ENCODE measurements around the gene STX8.
"Not testable (repeated sequence)": the region's sequence is repeated elsewhere in the genome, so short reads cannot be mapped to it uniquely, and the experiment has no call there.

STX8 gene

GRCh38 chr17:9598661-9599060, 23.0 kb upstream of the STX8 start:
- POLR2A ChIA-PET: no interaction called here
- no peak for TF ChIP-seq SUZ12 (IDR thresholded peaks at IDR 0.05)
- TF ChIP-seq ZNF384 (IDR thresholded peaks at IDR 0.05): no peak
- no peak for TF ChIP-seq HDGF (IDR thresholded peaks at IDR 0.05; ENCODE audit: borderline replicate concordance)
- no peak for TF ChIP-seq L3MBTL2 (conservative IDR thresholded peaks at IDR 0.05)
- TF ChIP-seq CTBP1 (IDR thresholded peaks at IDR 0.05; ENCODE audit: borderline replicate concordance): no peak
- no peak for TF ChIP-seq ELF4 (IDR thresholded peaks at IDR 0.05)
- TF ChIP-seq FOXA1 (IDR thresholded peaks at IDR 0.05): no peak
- TF ChIP-seq LEF1 (IDR thresholded peaks at IDR 0.05; ENCODE audit: borderline replicate concordance): no peak
- no peak for TF ChIP-seq TARDBP (IDR thresholded peaks at IDR 0.05)
- no peak for TF ChIP-seq FOXM1 (IDR thresholded peaks at IDR 0.05; ENCODE audit: borderline replicate concordance)
- TF ChIP-seq FOXK2 (IDR thresholded peaks at IDR 0.05): no peak
- no peak for TF ChIP-seq PKNOX1 (IDR thresholded peaks at IDR 0.05)
- CTCF ChIA-PET: no interaction called here
- DNase-seq (ENCODE audit: extremely low spot score): no peak

- POLR2A ChIA-PET, CTCF ChIA-PET: not testable (repeated sequence)
Observed at GRCh38 chr17:9597638-9598037, 22.0 kb upstream of the STX8 start.

GRCh38 chr17:9594065-9594464, 18.4 kb upstream of the STX8 start:
- POLR2A ChIA-PET: no interaction called here
- no peak for DNase-seq (ENCODE audit: extremely low spot score)
- CTCF ChIA-PET: no interaction called here
- TF ChIP-seq FOXK2 (IDR thresholded peaks at IDR 0.05) (no peak), TARDBP (IDR thresholded peaks at IDR 0.05) (no peak), FOXA1 (IDR thresholded peaks at IDR 0.05) (no peak), HDGF (IDR thresholded peaks at IDR 0.05; ENCODE audit: borderline replicate concordance) (no peak), FOXM1 (IDR thresholded peaks at IDR 0.05; ENCODE audit: borderline replicate concordance) (no peak), LEF1 (IDR thresholded peaks at IDR 0.05; ENCODE audit: borderline replicate concordance) (no peak), ELF4 (IDR thresholded peaks at IDR 0.05) (no peak), SUZ12 (IDR thresholded peaks at IDR 0.05) (no peak), ARNT (IDR thresholded peaks at IDR 0.05) (no peak), BHLHE40 (IDR thresholded peaks at IDR 0.05; ENCODE audit: borderline replicate concordance) (no peak), PKNOX1 (IDR thresholded peaks at IDR 0.05) (no peak), NFRKB (IDR thresholded peaks at IDR 0.05) (no peak), SP1 (IDR thresholded peaks at IDR 0.05) (no peak), ZNF384 (IDR thresholded peaks at IDR 0.05) (no peak), CTBP1 (IDR thresholded peaks at IDR 0.05; ENCODE audit: borderline replicate concordance) (no peak), L3MBTL2 (conservative IDR thresholded peaks at IDR 0.05) (no peak)

More at GRCh38 chr17:9597638-9598037, 22.0 kb upstream of the STX8 start:
- DNase-seq (ENCODE audit: extremely low spot score): not testable (repeated sequence)

GRCh38 chr17:9587969-9588656, 12.5 kb upstream of the STX8 start:
- TF ChIP-seq SP1 (IDR thresholded peaks at IDR 0.05) (no peak), ARNT (IDR thresholded peaks at IDR 0.05) (no peak), FOXA1 (IDR thresholded peaks at IDR 0.05) (no peak), NFRKB (IDR thresholded peaks at IDR 0.05) (no peak), FOXK2 (IDR thresholded peaks at IDR 0.05) (no peak), ELF4 (IDR thresholded peaks at IDR 0.05) (no peak), L3MBTL2 (conservative IDR thresholded peaks at IDR 0.05) (no peak), BHLHE40 (IDR thresholded peaks at IDR 0.05; ENCODE audit: borderline replicate concordance) (no peak), HDGF (IDR thresholded peaks at IDR 0.05; ENCODE audit: borderline replicate concordance) (no peak), PKNOX1 (IDR thresholded peaks at IDR 0.05) (no peak), SUZ12 (IDR thresholded peaks at IDR 0.05) (no peak), LEF1 (IDR thresholded peaks at IDR 0.05; ENCODE audit: borderline replicate concordance) (no peak), ZNF384 (IDR thresholded peaks at IDR 0.05) (no peak), TARDBP (IDR thresholded peaks at IDR 0.05) (no peak), CTBP1 (IDR thresholded peaks at IDR 0.05; ENCODE audit: borderline replicate concordance) (no peak), FOXM1 (IDR thresholded peaks at IDR 0.05; ENCODE audit: borderline replicate concordance) (no peak)
- no peak for DNase-seq (ENCODE audit: extremely low spot score)
- CTCF ChIA-PET: no interaction called here
- POLR2A ChIA-PET: no interaction called here

GRCh38 chr17:9577373-9577709, 1.7 kb upstream of the STX8 start:
- no peak for DNase-seq (ENCODE audit: extremely low spot score)
- POLR2A ChIA-PET: no interaction called here
- TF ChIP-seq FOXM1 (IDR thresholded peaks at IDR 0.05; ENCODE audit: borderline replicate concordance) (no peak), L3MBTL2 (conservative IDR thresholded peaks at IDR 0.05) (no peak), SUZ12 (IDR thresholded peaks at IDR 0.05) (no peak), FOXA1 (IDR thresholded peaks at IDR 0.05) (no peak), FOXK2 (IDR thresholded peaks at IDR 0.05) (no peak), TARDBP (IDR thresholded peaks at IDR 0.05) (no peak), NFRKB (IDR thresholded peaks at IDR 0.05) (no peak), ARNT (IDR thresholded peaks at IDR 0.05) (no peak), LEF1 (IDR thresholded peaks at IDR 0.05; ENCODE audit: borderline replicate concordance) (no peak), BHLHE40 (IDR thresholded peaks at IDR 0.05; ENCODE audit: borderline replicate concordance) (no peak), ELF4 (IDR thresholded peaks at IDR 0.05) (no peak), PKNOX1 (IDR thresholded peaks at IDR 0.05) (no peak), CTBP1 (IDR thresholded peaks at IDR 0.05; ENCODE audit: borderline replicate concordance) (no peak), HDGF (IDR thresholded peaks at IDR 0.05; ENCODE audit: borderline replicate concordance) (no peak), SP1 (IDR thresholded peaks at IDR 0.05) (no peak), ZNF384 (IDR thresholded peaks at IDR 0.05) (no peak)
- CTCF ChIA-PET: interaction anchor here (0.6 to 1.6 kb wide), 8 partner anchors 29 to 617 kb away, joined by 3 to 6 read pairs (median 3); no protein-coding TSS in a partner anchor
